Measurements from ENCODE around the gene ILKAP.

- TF ChIP-seq POLR2A (IDR thresholded peaks at IDR 0.05): no peak
- TF ChIP-seq CTCF (IDR thresholded peaks at IDR 0.05): no peak
These were observed 54.5 kb downstream of the ILKAP start for GRCh38 chr2:238148981-238149380.
